Endothelial cell of umbilical vein (primary cell): ENCODE measurements around the gene TRAPPC8. TPM values are rescaled to one million over a fixed set of nuclear protein-coding genes. Genes with fewer than 3 reads are reported as not detected.

Experiments
- BruUV-seq: library from RNA; stranded (reverse); fragments of 400-500 nt; replicated peaks from 2 replicates; lab custom pipeline; 2021; lab: Mats Ljungman, UMichigan
- CTCF ChIA-PET: fragments of 300-600, 350-600 bp; sonication (Branson Sonifier 250); formaldehyde crosslinking; loops from one replicate; lab custom pipeline; 2021; ENCODE audit warnings: antibody characterized with exemption, inconsistent platforms; lab: Charles Lee
- POLR2A ChIA-PET: fragments of 300-600, 350-600 bp; sonication (Branson Sonifier 250); formaldehyde crosslinking; loops from one replicate; lab custom pipeline; 2021; ENCODE audit warnings: antibody characterized with exemption, inconsistent platforms; lab: Charles Lee
- DNase-seq: peaks from one replicate; pipeline ENCODE4 v3.0.0-alpha.2; 2011; ENCODE audit warnings: low read depth, low spot score
- FAIRE-seq: peaks from 2 replicates; lab custom pipeline; 2011; peaks lifted over from hg19 to GRCh38; lab: Jason Lieb, UNC
- H2AFZ ChIP-seq: 2 replicates; pipeline ENCODE4 v1.6.0; 2012; ENCODE audit warnings: low read depth, low read length, control low read depth, inconsistent platforms
- H3K27ac ChIP-seq: 2 replicates; pipeline ENCODE4 v1.5.1; 2011; ENCODE audit warnings: low read depth, mild to moderate bottlenecking, control low read depth, low read length, moderate library complexity; ENCODE audit not compliant: insufficient read depth
- H3K27me3 ChIP-seq, 2 experiments: 2 replicates each; pipeline versions ENCODE4 v1.6.0 to v1.6.1; 2011; ENCODE audit warnings: low read length in 2 of 2, mixed read lengths in 1 of 2; ENCODE audit not compliant: control insufficient read depth in 2 of 2, insufficient read depth in 2 of 2
- H3K36me3 ChIP-seq, 2 experiments: 2 replicates in 1 of 2; 3 replicates in 1 of 2; pipeline ENCODE4 v1.5.1; 2011; ENCODE audit warnings: low read length in 2 of 2, mild to moderate bottlenecking in 1 of 2, moderate library complexity in 1 of 2; ENCODE audit not compliant: control insufficient read depth in 2 of 2, insufficient read depth in 2 of 2; ENCODE audit errors: extremely low read depth in 1 of 2
- H3K4me1 ChIP-seq: 3 replicates; pipeline ENCODE4 v1.5.1; 2011; ENCODE audit warnings: mild to moderate bottlenecking, low read length; ENCODE audit not compliant: control insufficient read depth, insufficient read depth; ENCODE audit errors: extremely low read depth
- H3K4me2 ChIP-seq: 2 replicates; pipeline ENCODE4 v1.6.1; 2011; ENCODE audit warnings: low read length, control low read depth, mixed read lengths; ENCODE audit not compliant: insufficient read depth
- H3K4me3 ChIP-seq, 3 experiments: fragments of 200-600 bp in 1 of 3; sonication (generic), shearing (Covaris generic) in 1 of 3; replicated peaks in 1 of 3; 2 replicates each; pipeline ENCODE4 v1.5.1; 2011 to 2016; ENCODE audit warnings: control low read depth in 3 of 3, low read length in 3 of 3, mild to moderate bottlenecking in 2 of 3, inconsistent platforms in 1 of 3, low read depth in 1 of 3, moderate library complexity in 1 of 3; ENCODE audit not compliant: insufficient read depth in 1 of 3
- H3K79me2 ChIP-seq: 2 replicates; pipeline ENCODE4 v1.6.0; 2012; ENCODE audit warnings: low read length, inconsistent platforms; ENCODE audit not compliant: control insufficient read depth, insufficient read depth
- H3K9ac ChIP-seq: replicated peaks from 2 replicates; pipeline ENCODE3; 2011; ENCODE audit warnings: low read length, control low read depth; ENCODE audit not compliant: insufficient read depth; ENCODE audit errors: extremely low read depth
- H3K9me1 ChIP-seq: replicated peaks from 3 replicates; pipeline ENCODE4 v1.6.0; 2011; ENCODE audit warnings: mild to moderate bottlenecking, low read length; ENCODE audit not compliant: control insufficient read depth, insufficient read depth; ENCODE audit errors: extremely low read depth
- H3K9me3 ChIP-seq: replicated peaks from 2 replicates; pipeline ENCODE4 v1.5.1; 2012; ENCODE audit warnings: low read length, inconsistent platforms; ENCODE audit not compliant: control insufficient read depth, insufficient read depth
- H4K20me1 ChIP-seq: replicated peaks from 2 replicates; pipeline ENCODE3; 2011; ENCODE audit warnings: mild to moderate bottlenecking, low read length; ENCODE audit not compliant: control insufficient read depth, insufficient read depth; ENCODE audit errors: extremely low read depth
- EZH2 ChIP-seq: IDR thresholded peaks from 2 replicates; pipeline ENCODE4 v1.6.1; 2012; ENCODE audit warnings: borderline replicate concordance, low read depth, mild to moderate bottlenecking, moderate library complexity, low read length, inconsistent platforms; ENCODE audit not compliant: severe bottlenecking
- FOS ChIP-seq: IDR thresholded peaks from 2 replicates; pipeline ENCODE4 v1.6.1; 2011; ENCODE audit warnings: mild to moderate bottlenecking, low read length, moderate library complexity, borderline replicate concordance; ENCODE audit not compliant: insufficient read depth
- GATA2 ChIP-seq: IDR thresholded peaks from 2 replicates; pipeline ENCODE4 v1.7.0; 2011; ENCODE audit warnings: low read depth, mild to moderate bottlenecking, moderate library complexity, mixed read lengths, low read length; ENCODE audit not compliant: insufficient read length, insufficient read depth
- JUN ChIP-seq: IDR thresholded peaks from 2 replicates; pipeline ENCODE4 v1.6.1; 2011; ENCODE audit warnings: borderline replicate concordance, low read depth; ENCODE audit not compliant: insufficient read length, insufficient read depth
- MAX ChIP-seq: IDR thresholded peaks from 2 replicates; pipeline ENCODE4 v1.6.1; 2011; ENCODE audit not compliant: insufficient read depth, insufficient read length
- MYC ChIP-seq: IDR thresholded peaks from one replicate; pipeline ENCODE4 v1.6.1; 2011; ENCODE audit warnings: mild to moderate bottlenecking, low read depth, low read length
- POLR2A ChIP-seq: IDR thresholded peaks from 2 replicates; pipeline ENCODE4 v1.6.1; 2012; ENCODE audit warnings: low read depth, mild to moderate bottlenecking, control low read depth, low read length
- POLR2AphosphoS5 ChIP-seq: IDR thresholded peaks from 2 replicates; pipeline ENCODE4 v1.6.1; 2012; ENCODE audit warnings: low read depth, mild to moderate bottlenecking, control low read depth, low read length, moderate library complexity; ENCODE audit not compliant: insufficient read depth
- dilution Hi-C: fragments of 300-500 bp; cut with MboI; formaldehyde crosslinking; loops from one replicate; pipeline ENCODE4 v1.15.0; 2019; ENCODE audit warnings: low sequenced_read_pairs; ENCODE audit not compliant: extremely low pct_ligation_motif_present
- intact Hi-C: fragments of 100-400 bp; cut with micrococcal nuclease; formaldehyde crosslinking; loops from one replicate; pipeline ENCODE4 v1.10.0; 2022
- polyA plus RNA-seq, 4 experiments: library from polyadenylated mRNA; depleted of rRNA in 3 of 4; stranded (reverse) in 3 of 4; unstranded in 1 of 4; fragments of >200 nt; gene quantifications; 2 replicates each; pipeline versions ENCODE4 v1.2.1 to v1.2.3, GENCODE V29; 2011 to 2012; ENCODE audit warnings: missing spikeins in 1 of 4
- total RNA-seq: library from RNA; stranded (reverse); gene quantifications from 2 replicates; pipeline ENCODE4 v1.2.3, GENCODE V29; 2021
- TF ChIP-seq, protein P1 (sequence below), 2 donors: IDR thresholded peaks; 1 replicate in 1 of 2; 2 replicates in 1 of 2; pipeline ENCODE4 v1.5.1; 2011; ENCODE audit warnings: low read length in 2 of 2, mild to moderate bottlenecking in 2 of 2, moderate library complexity in 2 of 2, control low read depth in 1 of 2, inconsistent platforms in 1 of 2, low read depth in 1 of 2; ENCODE audit not compliant: insufficient read depth in 1 of 2; ENCODE audit errors: extremely low read depth in 1 of 2

The TRAPPC8 gene
- total and polyA plus RNA-seq, 2 donors (not counting 3 experiments of a cell fraction or from before 2014, with no cell fraction given) = 25.0 to 30.1 TPM

DNA sequence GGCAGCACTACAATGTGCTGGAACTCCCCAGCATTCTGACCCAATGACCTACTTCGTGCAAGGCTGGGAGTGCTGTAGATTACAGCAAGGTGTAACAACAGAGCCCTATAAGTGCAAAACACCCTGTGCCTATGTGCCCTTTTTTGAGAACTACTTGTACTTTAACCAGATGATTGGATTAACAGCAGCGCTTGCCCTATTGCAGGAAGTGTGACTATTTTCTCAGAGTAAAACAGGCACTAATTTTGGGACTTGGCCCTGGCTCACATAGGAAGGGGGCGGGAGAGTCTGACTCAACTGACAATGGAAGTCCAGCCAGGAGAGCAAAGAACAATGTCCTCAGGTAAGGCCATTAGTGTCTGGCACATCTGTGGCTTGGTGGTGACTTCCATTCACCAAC, 40.1 kb upstream of the TRAPPC8 start:
- dilution Hi-C loops = no loop called here
- no peak overlapping the region for H3K4me2 ChIP-seq
- H3K9ac ChIP-seq = no peak overlapping the region
- intact Hi-C loops = no loop called here
- H4K20me1 ChIP-seq = no peaks in the 10 kb centered on the region
- H3K9me1 ChIP-seq = no peaks in the 10 kb centered on the region
- no peak overlapping the region for H3K4me3 ChIP-seq
- ChIA-PET POLR2A (no interaction called here), CTCF (interaction anchor here (0.6 kb wide), 1 partner anchor 78 kb away, joined by 3 read pairs; no protein-coding TSS in a partner anchor)
- no peaks in the 10 kb centered on the region for H3K79me2 ChIP-seq
- H3K27ac ChIP-seq = no peak overlapping the region
- no TSS peak for BruUV-seq
- no peak overlapping the region for H2AFZ ChIP-seq
- H3K4me1 ChIP-seq = peaks cover 3% of the 10 kb centered on the region
- DNase-seq (no peak), FAIRE-seq (no peak)
- TF ChIP-seq, protein P1, sequence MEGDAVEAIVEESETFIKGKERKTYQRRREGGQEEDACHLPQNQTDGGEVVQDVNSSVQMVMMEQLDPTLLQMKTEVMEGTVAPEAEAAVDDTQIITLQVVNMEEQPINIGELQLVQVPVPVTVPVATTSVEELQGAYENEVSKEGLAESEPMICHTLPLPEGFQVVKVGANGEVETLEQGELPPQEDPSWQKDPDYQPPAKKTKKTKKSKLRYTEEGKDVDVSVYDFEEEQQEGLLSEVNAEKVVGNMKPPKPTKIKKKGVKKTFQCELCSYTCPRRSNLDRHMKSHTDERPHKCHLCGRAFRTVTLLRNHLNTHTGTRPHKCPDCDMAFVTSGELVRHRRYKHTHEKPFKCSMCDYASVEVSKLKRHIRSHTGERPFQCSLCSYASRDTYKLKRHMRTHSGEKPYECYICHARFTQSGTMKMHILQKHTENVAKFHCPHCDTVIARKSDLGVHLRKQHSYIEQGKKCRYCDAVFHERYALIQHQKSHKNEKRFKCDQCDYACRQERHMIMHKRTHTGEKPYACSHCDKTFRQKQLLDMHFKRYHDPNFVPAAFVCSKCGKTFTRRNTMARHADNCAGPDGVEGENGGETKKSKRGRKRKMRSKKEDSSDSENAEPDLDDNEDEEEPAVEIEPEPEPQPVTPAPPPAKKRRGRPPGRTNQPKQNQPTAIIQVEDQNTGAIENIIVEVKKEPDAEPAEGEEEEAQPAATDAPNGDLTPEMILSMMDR (IDR thresholded peaks at IDR 0.05; ENCODE audit: extremely low read depth in 1 of 2, insufficient read depth in 1 of 2, low read depth in 1 of 2, low read length in 2 of 2) = no peak
- TF ChIP-seq POLR2AphosphoS5 = no peak
- TF ChIP-seq MYC = no peak
- no peak for TF ChIP-seq POLR2A
- no peak for TF ChIP-seq JUN
- no peak for TF ChIP-seq GATA2
- TF ChIP-seq EZH2 = no peak
- TF ChIP-seq FOS = no peak
- no peak for TF ChIP-seq MAX
- H3K36me3 ChIP-seq = no peaks in the 10 kb centered on the region
- peaks cover 0 to 3% of the 10 kb centered on the region in 2 experiments for H3K27me3 ChIP-seq
- no peaks in the 10 kb centered on the region for H3K9me3 ChIP-seq
